Small intestine (tissue), 7 donors: ENCODE results near the gene PRKCD. TPM values are rescaled to one million over a fixed set of nuclear protein-coding genes. Genes with fewer than 3 reads are reported as not detected.

Experiments used
- DNase-seq, 2 donors: peaks; one replicate each; pipeline versions ENCODE4 v3.0.0 to v3.0.0-alpha.2; 2013
- FAIRE-seq: peaks from 2 replicates; lab custom pipeline; 2012; peaks lifted over from hg19 to GRCh38; lab: Jason Lieb, UNC
- H3K27ac ChIP-seq, 3 donors: one replicate each; pipeline ENCODE4 v1.5.1; 2013; ENCODE audit warnings: low read length in 2 of 3, mild to moderate bottlenecking in 2 of 3, control low read depth in 1 of 3, inconsistent platforms in 1 of 3, low read depth in 1 of 3, moderate library complexity in 1 of 3
- H3K27me3 ChIP-seq, 3 donors: one replicate each; pipeline ENCODE4 v1.6.1; 2013; ENCODE audit warnings: low read length in 3 of 3, inconsistent platforms in 1 of 3; ENCODE audit not compliant: control insufficient read depth in 3 of 3, insufficient read depth in 3 of 3
- H3K36me3 ChIP-seq, 3 donors: one replicate each; pipeline ENCODE4 v1.6.1; 2013; ENCODE audit warnings: low read length in 3 of 3, inconsistent platforms in 1 of 3, low read depth in 1 of 3, mild to moderate bottlenecking in 1 of 3, moderate library complexity in 1 of 3; ENCODE audit not compliant: control insufficient read depth in 3 of 3, insufficient read depth in 2 of 3
- H3K4me1 ChIP-seq, 3 donors: one replicate each; pipeline ENCODE4 v1.6.1; 2013; ENCODE audit warnings: low read length in 2 of 3, inconsistent platforms in 1 of 3, low read depth in 1 of 3, mild to moderate bottlenecking in 1 of 3, moderate library complexity in 1 of 3; ENCODE audit not compliant: control insufficient read depth in 3 of 3, insufficient read depth in 2 of 3
- H3K4me3 ChIP-seq, 3 donors: one replicate each; pipeline ENCODE4 v1.5.1; 2013; ENCODE audit warnings: low read length in 3 of 3, control low read depth in 1 of 3, inconsistent platforms in 1 of 3, low read depth in 1 of 3, mild to moderate bottlenecking in 1 of 3, moderate library complexity in 1 of 3
- H3K9me3 ChIP-seq, 2 donors: one replicate each; pipeline ENCODE4 v1.6.1; 2013; ENCODE audit warnings: low read depth in 1 of 2, low read length in 1 of 2; ENCODE audit not compliant: control insufficient read depth in 2 of 2, insufficient read depth in 1 of 2
- WGBS, 3 donors: extraction: QIAGEN DNeasy Blood & Tissue Kit; methylation state at CpG; one replicate each; pipeline ENCODE4 v1.1.7; 2013; 5-methylcytosine and 5-hydroxymethylcytosine counted together
- polyA plus RNA-seq, 4 donors: library from polyadenylated mRNA; stranded (reverse) in 3 of 4; unstranded in 1 of 4; fragments of 200-250 nt in 3 of 4; fragments of 120-200 nt in 1 of 4; gene quantifications; one replicate each; pipeline versions ENCODE4 v1.2.1 to v1.2.3, GENCODE V29; 2013
- donor health status: healthy with polysubstance abuse.
- donor health status: control.
- donor health status: control.
- donor health status: Bipolar disorder and iron deficiency.
- donor health status: healthy.

Gene PRKCD
- polyA plus RNA-seq, 4 donors = 28.9 to 150 (median 67.2) TPM

DNA sequence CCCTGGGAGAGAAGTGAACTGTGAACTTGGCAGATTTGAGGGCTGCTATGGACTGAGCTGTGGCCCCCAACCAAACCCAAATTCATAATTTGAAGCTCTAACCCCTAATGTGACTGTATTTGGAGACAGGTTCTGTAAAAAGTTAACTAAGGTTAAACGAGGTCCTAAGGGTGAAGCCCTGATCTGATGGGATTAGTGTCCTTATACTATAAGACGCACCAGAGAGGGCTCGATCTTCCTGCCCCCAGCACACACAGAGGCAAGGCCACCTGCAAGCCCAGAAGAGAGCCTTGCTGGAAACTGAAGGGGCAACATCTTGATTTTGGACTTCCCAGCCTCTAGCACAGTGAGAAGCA, 60.8 kb downstream of the PRKCD start:
- WGBS, 3 donors = 75 to 88% (median 76%) methylated on average over 3 of the region's 3 CpGs
- Histone ChIP-seq H3K4me3 (no peak overlapping the region), H3K36me3 (peaks cover 6 to 47% (median 17%) of the 10 kb centered on the region in 3 donors), H3K27ac (no peak overlapping the region), H3K9me3 (peaks cover 0 to 2% of the 10 kb centered on the region in 2 donors), H3K4me1 (no peaks in the 10 kb centered on the region), H3K27me3 (no peaks in the 10 kb centered on the region)
- FAIRE-seq = no peak
- no peak for DNase-seq

DNA sequence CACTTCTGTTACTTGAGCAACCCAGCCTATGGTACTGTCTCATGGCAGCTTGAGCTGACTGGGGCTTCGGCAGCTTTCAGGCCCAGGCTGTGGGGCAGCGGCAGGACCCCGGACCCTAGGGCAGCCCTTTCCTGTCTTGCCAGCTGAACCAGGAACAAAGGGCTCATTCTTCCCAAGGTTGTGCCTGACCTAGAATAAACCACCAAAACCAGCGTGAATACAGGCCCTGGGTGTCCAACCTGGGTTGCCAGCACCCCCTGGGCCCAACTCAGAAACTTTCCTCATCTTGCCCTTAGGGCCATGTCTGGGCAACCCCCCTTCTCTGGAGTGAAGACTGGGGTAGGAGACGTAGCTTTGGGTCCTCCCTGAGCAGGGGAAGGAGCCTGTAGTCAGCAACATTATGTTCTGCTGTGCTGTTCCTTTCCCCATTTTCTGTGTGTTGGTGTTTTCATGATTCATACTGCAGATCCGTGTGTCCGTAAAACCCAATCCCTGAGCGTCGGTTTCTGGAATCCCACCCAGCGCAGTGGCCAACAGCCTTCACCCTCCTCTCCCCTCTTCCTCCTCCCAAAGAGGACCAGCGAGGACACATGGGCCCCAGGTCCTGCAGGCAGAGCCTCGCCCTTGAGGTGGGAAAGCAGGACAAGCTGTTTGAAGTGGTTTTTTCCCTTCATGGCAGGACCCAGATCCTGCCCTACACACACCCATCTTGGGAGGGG, 61.3 kb downstream of the PRKCD start:
- H3K27ac ChIP-seq = no peak overlapping the region
- H3K36me3 ChIP-seq = peaks cover 7 to 52% (median 22%) of the 10 kb centered on the region in 3 donors
- peaks cover 0 to 2% of the 10 kb centered on the region in 2 donors for H3K9me3 ChIP-seq
- DNase-seq = no peak
- H3K4me3 ChIP-seq = no peak overlapping the region
- 90 to 93% (median 90%) methylated on average over 12 of the region's 12 CpGs for WGBS, 3 donors
- FAIRE-seq = no peak
- no peaks in the 10 kb centered on the region for H3K27me3 ChIP-seq
- H3K4me1 ChIP-seq = no peaks in the 10 kb centered on the region

DNA sequence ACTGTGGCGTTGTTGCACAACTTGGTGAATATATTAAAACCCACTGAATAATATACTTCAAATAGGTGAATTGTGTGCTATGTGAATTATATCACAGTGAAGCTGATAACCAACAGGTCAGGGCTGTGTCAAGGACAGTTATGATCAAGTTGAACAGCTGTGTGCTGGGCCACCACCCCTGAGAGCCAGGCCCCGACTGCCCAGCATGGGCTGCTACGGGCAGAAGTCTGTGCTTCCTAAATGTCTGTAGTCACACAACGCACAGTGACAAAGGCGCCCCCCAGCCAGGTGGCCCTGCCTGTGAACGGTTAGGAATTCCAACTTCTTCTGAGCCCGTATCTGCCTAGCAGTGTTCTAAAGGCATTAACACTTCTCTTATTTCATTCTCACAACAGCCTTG, 62.0 kb downstream of the PRKCD start:
- H3K9me3 ChIP-seq = peaks cover 0 to 2% of the 10 kb centered on the region in 2 donors
- no peaks in the 10 kb centered on the region for H3K4me1 ChIP-seq
- H3K4me3 ChIP-seq = no peak overlapping the region
- H3K27me3 ChIP-seq = no peaks in the 10 kb centered on the region
- H3K27ac ChIP-seq = no peak overlapping the region
- WGBS, 3 donors = 74 to 79% (median 75%) methylated on average over 7 of the region's 7 CpGs
- no peak for DNase-seq
- peaks cover 9 to 59% (median 24%) of the 10 kb centered on the region in 3 donors for H3K36me3 ChIP-seq
- no peak for FAIRE-seq

DNA sequence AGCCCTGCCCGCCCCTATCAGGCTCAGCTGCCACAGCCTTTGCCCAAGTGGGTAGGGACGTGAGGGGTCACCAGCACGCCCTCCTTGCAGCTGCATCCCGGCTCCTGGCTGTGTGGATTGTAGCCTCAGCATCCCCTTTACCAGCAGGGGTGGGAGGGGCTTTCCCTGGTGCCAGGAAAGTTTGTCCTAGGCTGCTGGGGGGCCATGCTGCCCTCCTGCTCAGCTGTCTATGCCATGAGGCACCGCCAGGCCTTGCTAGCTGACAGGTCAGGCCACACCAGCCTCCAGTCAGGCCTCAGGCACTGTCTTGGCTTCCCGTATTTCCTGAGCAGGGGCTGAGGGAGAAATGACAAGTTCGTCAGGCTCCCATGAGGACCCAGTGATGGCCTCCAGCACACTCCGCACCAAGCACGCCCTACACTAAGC, 62.5 kb downstream of the PRKCD start:
- Histone ChIP-seq H3K27ac (no peak overlapping the region), H3K4me3 (no peak overlapping the region), H3K4me1 (no peaks in the 10 kb centered on the region), H3K9me3 (peaks cover 0 to 2% of the 10 kb centered on the region in 2 donors), H3K27me3 (no peaks in the 10 kb centered on the region), H3K36me3 (peaks cover 9 to 64% (median 25%) of the 10 kb centered on the region in 3 donors)
- FAIRE-seq = no peak
- WGBS, 3 donors = 90 to 94% (median 92%) methylated on average over 9 of the region's 9 CpGs
- DNase-seq = no peak

DNA sequence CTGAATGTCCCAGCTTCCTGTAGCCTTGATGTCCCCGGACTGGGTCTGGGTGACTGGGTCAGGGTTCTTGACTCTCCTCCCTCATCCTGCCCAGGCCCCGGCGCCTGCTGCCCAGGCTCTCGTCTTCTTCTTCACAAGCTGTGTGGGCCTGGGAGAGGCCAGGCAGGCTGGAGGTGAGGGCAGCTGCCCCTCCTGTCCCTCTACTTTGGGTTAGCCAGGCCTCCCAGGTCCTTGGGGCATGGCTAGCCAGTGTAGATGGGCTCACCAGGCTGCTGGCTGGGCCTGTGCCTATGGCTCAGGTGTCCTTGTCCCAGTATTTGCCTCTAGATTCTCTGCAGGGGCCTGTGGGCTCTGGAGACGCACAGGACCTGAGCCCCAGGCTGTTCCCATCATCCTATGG, 63.0 kb downstream of the PRKCD start:
- Histone ChIP-seq H3K4me3 (no peak overlapping the region), H3K4me1 (no peaks in the 10 kb centered on the region), H3K36me3 (peaks cover 9 to 69% (median 28%) of the 10 kb centered on the region in 3 donors), H3K9me3 (peaks cover 0 to 2% of the 10 kb centered on the region in 2 donors), H3K27me3 (no peaks in the 10 kb centered on the region), H3K27ac (no peak overlapping the region)
- DNase-seq = no peak
- FAIRE-seq = no peak
- 88 to 90% (median 89%) methylated on average over 5 of the region's 5 CpGs for WGBS, 3 donors

DNA sequence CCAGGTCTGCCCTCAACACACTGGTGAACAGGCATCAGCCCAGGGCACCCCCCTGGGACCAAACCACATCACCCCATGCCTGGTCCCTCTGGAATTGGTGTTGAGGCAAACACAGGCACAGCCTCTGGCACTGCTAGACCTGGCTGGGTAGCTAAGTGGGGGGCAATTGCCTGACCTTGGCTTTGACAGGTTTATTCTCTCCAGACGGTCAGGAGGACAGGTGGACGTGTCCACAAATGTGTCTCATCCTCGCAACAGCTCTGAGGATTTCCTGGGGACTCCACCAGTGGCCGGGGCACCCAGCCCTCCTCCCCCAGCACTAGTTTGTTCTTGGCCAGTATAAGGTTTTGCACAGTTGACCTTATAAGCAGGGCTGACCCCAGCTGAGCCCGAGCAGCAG, 63.5 kb downstream of the PRKCD start:
- WGBS, 3 donors = 81 to 88% (median 82%) methylated on average over 5 of the region's 5 CpGs
- peaks cover 9 to 74% (median 33%) of the 10 kb centered on the region in 3 donors for H3K36me3 ChIP-seq
- H3K4me3 ChIP-seq = no peak overlapping the region
- peaks cover 0 to 2% of the 10 kb centered on the region in 2 donors for H3K9me3 ChIP-seq
- FAIRE-seq = no peak
- H3K4me1 ChIP-seq = no peaks in the 10 kb centered on the region
- DNase-seq = no peak
- no peaks in the 10 kb centered on the region for H3K27me3 ChIP-seq
- no peak overlapping the region for H3K27ac ChIP-seq

DNA sequence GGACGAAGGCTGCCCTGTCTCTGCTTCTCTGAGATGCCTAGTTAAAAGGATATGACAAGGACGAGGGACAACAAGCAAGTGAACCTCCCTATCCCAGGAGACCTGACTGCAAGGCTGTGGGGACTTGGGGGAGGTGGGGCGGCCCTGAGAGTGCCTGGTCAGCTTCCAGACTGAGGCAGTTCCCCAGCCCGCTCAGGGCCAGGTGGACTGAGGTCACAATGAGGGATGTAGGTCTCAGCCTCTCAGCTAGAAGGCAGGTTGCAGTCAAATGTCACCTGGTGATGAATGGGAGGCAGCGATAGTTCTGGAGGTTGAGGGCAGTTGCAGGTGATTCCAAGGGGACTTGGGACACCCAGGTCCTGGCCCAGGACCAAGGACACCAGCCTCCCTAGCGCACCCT, 64.2 kb downstream of the PRKCD start:
- peaks cover 11 to 81% (median 35%) of the 10 kb centered on the region in 3 donors for H3K36me3 ChIP-seq
- WGBS, 3 donors = 89 to 94% (median 92%) methylated on average over 6 of the region's 6 CpGs

DNA sequence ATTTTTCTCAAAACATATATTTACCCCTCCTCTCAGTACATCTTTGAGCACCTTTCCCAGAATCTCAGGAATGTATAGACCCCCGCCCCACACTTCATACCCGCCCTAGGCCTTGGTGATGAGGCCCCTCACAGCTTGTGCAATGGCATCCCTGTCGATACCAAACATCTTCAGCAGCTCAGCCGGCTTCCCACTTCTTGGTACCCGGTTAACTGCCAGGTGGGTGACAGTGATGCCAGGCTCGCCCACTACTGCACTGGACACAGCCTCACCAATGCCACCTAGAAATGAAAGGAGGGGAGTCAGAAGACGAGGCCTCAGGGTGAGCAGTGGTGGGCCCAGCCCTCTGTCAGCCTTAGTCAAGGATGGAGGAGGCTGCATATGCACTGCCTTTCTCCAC, 64.6 kb downstream of the PRKCD start:
- Histone ChIP-seq H3K4me1 (no peaks in the 10 kb centered on the region), H3K4me3 (no peak overlapping the region), H3K27ac (no peak overlapping the region), H3K9me3 (peaks cover 0 to 2% of the 10 kb centered on the region in 2 donors), H3K36me3 (peaks cover 12 to 85% (median 35%) of the 10 kb centered on the region in 3 donors), H3K27me3 (no peaks in the 10 kb centered on the region)
- FAIRE-seq (no peak), DNase-seq (no peak)
- WGBS, 3 donors = 87 to 90% (median 89%) methylated on average over 7 of the region's 7 CpGs

More for the DNA sequence above, 64.2 kb downstream of the PRKCD start:
- Histone ChIP-seq H3K27ac (no peak overlapping the region), H3K27me3 (no peaks in the 10 kb centered on the region), H3K4me3 (no peak overlapping the region), H3K4me1 (no peaks in the 10 kb centered on the region), H3K9me3 (peaks cover 0 to 2% of the 10 kb centered on the region in 2 donors)
- DNase-seq (no peak), FAIRE-seq (no peak)
